H4 (cell line): ENCODE data around the gene UBAC2. TPM values are rescaled to one million over a fixed set of nuclear protein-coding genes. Genes with fewer than 3 reads are reported as not detected.

Source experiments
- DNase-seq: peaks from one replicate; pipeline ENCODE4 v3.0.0-alpha.2; 2015; ENCODE audit warnings: low spot score
- total RNA-seq: library from RNA; depleted of rRNA; stranded (reverse); fragments of >200 nt; shearing (Covaris generic); gene quantifications from 2 replicates; pipeline ENCODE4 v1.2.3, GENCODE V29; 2014

Gene UBAC2
- total RNA-seq, 1 experiment from 2014 or later, result 29.8 TPM

GRCh38 chr13:99268822-99269221, 68.2 kb downstream of the UBAC2 start:
- DNase-seq, result no peak

GRCh38 chr13:99269627-99270241, 69.1 kb downstream of the UBAC2 start:
- DNase-seq, result peak; percentile 8

- no peak for DNase-seq
Measured at GRCh38 chr13:99270518-99270917, 69.9 kb downstream of the UBAC2 start.

DNA sequence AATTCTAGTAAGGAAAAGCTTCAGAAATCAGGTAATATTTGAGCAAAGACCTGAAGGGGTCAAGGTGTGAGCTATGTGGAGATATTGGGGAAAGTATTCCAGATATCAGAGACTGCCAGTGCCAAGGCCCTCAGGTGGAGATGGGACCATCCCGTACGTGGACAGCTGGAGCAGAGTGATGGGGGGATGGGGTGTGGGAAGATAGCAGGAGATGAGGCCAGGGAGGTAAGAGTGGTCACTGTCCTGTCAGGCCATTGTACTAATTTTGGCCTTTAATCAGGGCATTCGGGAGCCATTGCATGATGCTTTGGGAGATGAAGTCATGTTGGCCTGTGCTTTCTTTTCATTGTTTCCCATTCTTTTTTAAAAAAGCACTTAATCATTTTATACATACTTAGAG, 70.6 kb downstream of the UBAC2 start:
- no peak for DNase-seq

DNA sequence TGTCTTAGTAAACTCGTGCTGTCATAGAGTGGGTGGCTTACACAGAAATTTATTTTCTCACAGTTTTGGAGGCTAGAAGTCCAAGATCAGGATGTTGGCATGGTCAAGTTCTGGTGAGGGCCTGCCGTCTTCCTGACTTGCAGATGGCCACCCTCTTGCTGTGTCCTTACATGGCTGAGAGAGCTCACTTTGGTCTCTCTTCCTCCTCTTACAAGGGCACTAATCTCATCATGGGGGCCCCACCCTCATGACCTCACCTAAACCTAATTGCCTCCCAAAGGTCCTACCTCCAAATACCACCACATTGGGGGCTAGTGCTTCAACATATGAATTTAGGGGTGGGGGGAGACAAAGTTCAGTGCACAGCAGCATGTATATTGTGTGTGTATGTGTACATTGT, 71.8 kb downstream of the UBAC2 start:
- no peak for DNase-seq

DNA sequence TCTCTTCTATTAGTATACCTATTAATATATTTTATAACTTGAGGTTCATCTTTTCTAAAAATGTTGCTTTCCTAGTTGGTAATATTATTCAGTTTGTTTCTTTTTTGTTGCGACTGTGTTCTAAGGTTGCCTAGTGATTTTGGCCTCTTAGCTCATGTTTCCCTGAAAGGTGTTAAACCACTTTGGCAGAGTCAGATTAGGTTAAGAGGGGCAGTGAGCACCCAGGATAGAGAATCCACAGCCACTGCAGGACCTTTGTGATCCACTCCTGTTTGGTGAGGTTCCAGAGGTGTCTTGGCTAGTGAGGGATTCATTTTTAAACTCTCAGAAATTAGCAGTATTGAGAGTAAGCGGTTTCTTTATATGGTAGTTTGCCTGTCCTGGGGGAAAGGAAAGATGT, 72.5 kb downstream of the UBAC2 start:
- DNase-seq, result no peak

- peak; percentile 20 for DNase-seq
Measured at GRCh38 chr13:99275093-99275469, 74.4 kb downstream of the UBAC2 start.

- no peak for DNase-seq
Measured at GRCh38 chr13:99276706-99277105, 76.1 kb downstream of the UBAC2 start.

GRCh38 chr13:99277629-99278028, 77.0 kb downstream of the UBAC2 start:
- DNase-seq, result no peak

GRCh38 chr13:99278200-99278599, 77.5 kb downstream of the UBAC2 start:
- DNase-seq, result no peak

GRCh38 chr13:99278843-99279242, 78.2 kb downstream of the UBAC2 start:
- DNase-seq, result no peak

DNA sequence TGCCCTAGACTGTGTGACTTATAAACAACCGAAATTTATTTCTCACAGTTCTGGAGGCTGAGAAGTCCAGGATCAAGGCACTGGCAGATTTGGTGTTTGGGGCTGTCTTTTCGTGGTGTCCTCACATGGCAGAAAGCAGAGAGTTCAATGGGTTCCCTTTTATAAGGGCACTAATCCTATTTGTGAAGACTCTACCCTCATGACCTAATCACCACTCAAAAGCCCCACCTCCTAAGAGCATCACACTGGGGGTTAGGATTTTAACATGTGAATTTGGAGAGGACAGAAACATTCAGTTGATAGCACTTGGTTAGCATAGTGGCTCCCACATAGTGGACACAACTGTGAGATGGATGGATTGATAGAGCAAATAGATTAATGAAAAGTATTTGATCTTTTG, 79.0 kb downstream of the UBAC2 start:
- DNase-seq, result no peak

DNA sequence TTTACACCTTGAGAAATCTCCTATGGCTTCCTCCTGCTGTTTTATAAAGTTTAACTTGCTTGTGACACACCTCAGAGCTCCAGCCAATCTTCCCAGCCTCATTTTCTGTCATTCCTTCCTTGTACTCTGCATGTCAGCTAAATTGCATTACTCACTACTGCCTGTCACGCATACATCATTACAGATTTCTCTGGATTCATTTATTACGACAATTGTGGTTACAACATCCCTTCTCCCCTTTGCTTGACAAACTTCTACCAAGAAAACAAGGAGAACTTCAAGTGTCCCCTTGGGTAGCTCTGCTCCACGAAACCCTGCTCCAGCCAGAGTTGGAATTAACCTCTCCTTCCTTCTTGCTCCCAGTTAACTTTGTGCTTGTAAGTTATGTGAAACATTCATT, 79.5 kb downstream of the UBAC2 start:
- no peak for DNase-seq

DNA sequence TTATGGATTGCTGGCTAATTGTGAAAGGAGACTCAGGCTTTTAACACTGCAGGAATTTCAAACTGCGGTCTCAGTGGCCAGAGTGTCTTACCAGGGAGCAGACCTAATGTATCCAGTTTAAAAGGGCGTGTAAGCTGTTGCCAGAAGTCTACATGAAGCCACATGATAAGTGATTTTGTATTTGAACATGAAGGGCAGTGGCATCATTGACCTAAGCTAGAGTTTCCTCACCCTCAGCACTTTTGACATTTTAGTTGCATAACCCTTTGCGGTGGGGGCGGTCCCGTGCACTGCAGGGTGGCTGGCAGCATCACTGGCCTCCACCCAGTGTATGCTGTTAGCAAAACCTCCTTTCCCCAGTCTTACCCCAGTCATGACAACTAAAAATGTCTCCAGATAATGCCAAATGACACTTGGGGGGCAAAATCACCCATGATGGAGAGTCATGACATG, 81.2 kb downstream of the UBAC2 start:
- no peak for DNase-seq

DNA sequence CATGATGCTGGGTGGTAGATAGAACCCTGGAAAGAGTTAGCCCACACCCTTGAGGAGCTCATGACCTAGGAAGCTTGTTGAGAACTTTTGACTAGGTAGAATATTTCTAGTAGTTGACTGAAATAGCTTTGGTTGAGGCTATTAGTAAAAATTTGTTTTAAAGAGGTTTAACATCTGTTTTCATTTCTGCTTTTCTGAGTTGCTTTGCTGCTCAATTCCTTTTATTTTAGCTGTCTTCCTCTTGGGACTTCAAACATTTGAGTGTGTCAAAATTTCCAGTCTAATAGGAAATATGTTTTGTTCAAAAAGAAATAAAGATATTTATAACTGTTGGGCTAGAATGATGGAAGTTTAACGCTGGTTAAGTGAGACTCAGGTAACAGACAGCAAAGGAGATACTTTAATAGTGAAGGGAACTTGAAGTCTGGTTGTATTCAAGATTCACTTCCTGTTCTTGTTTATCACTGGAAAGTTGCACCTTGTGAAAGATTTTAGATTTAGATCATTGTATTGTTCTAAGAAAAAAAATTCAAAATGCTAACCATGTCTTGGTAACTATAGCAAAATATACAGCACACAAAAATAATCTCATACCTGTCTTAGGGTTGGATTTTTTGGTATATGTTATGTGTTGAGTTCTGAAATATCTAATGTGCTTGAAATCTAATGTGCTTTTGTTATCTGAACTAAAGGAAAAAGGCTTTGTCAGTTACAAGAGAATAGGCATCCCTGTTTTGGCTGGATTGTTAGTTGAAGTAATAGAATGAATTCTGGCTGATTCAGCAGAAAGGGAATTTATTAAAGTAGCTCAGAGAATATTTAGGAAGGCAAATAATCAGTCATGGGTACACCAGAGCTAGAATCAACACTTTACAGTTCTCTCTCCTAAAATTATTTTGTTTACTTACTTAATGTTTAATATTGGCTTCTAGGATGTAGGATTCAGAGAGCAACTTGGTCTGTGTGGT, 81.9 kb downstream of the UBAC2 start:
- no peak for DNase-seq

- no peak for DNase-seq
Measured at GRCh38 chr13:99285432-99286182, 85.0 kb downstream of the UBAC2 start.

GRCh38 chr13:99287551-99287950, 86.9 kb downstream of the UBAC2 start:
- no peak for DNase-seq

- DNase-seq, result no peak
Measured at GRCh38 chr13:99288089-99288488, 87.4 kb downstream of the UBAC2 start.

- DNase-seq, result no peak
Measured at GRCh38 chr13:99289271-99289670, 88.6 kb downstream of the UBAC2 start.

DNA sequence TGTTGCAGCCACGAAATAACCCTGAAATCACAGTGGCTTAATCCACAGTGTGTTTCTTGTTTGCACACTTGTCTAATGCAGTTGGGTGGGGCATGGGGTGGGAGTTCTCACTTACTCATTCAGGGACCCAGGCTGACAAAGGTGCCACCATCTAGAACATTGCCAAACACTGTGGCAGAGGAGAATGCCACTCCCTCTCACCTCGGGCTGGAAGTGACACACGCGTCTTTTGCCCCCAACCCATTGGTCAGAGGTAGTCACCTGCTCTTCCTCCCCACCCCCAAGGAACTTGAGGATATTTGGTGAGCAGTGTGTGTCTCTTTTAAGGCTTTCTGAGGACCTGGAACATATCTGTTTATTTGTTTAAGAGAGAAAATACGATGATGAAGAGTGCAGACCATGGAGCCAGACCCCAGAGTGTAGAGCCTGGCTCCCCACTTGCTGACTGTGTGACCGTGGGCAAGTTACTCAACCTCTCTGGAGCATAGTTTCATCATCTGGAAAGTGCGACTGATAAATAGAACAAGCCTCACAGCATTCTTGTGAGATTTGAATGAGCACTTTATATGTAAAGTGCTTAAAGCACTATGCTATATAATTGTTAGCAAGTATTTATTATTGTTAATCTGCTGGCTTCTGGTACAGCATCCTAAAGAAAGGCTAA, 89.2 kb downstream of the UBAC2 start:
- no peak for DNase-seq

DNA sequence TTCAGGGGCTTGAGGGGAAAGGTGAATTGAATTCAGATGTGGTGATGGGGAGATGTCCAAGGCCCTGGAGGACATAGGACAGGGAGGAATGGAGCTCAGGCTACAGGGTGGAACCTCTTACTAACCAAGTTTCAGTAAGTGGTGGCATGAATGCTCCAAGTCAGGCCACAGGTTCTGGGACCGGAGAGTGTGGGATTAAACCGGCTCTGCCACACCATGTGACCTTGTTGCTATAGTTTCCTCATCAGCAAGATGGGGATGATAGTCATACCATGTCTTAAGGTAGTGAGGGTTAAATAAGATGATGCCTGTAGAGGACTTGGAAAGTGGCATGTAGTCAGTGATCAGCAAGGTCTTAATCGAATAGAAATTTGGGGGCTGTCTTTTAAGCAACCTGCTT, 90.2 kb downstream of the UBAC2 start:
- no peak for DNase-seq

GRCh38 chr13:99293178-99293577, 92.5 kb downstream of the UBAC2 start:
- no peak for DNase-seq
